Prostate gland (tissue), 2 donors: ENCODE measurements around the gene TAPT1.

Source experiments
- POLR2A ChIP-seq: fragments of 450-650 bp; IDR thresholded peaks from one replicate; pipeline ENCODE4 v1.6.1; 2016; ENCODE audit warnings: antibody characterized with exemption, mild to moderate bottlenecking
- POLR2AphosphoS5 ChIP-seq: sonication (generic); formaldehyde crosslinking; IDR thresholded peaks from one replicate; pipeline ENCODE4 v1.6.1; 2017; ENCODE audit warnings: antibody characterized with exemption
- TF ChIP-seq, protein P1 (sequence below), 4 experiments: fragments of 200-600 bp in 2 of 4; fragments of 450-650 bp in 2 of 4; sonication (generic) in 2 of 4; IDR thresholded peaks; 1 replicate in 3 of 4; 2 replicates in 1 of 4; pipeline ENCODE4 v1.5.1; 2016 to 2019; ENCODE audit warnings: antibody characterized with exemption in 4 of 4, mild to moderate bottlenecking in 2 of 4, moderate library complexity in 2 of 4

DNA sequence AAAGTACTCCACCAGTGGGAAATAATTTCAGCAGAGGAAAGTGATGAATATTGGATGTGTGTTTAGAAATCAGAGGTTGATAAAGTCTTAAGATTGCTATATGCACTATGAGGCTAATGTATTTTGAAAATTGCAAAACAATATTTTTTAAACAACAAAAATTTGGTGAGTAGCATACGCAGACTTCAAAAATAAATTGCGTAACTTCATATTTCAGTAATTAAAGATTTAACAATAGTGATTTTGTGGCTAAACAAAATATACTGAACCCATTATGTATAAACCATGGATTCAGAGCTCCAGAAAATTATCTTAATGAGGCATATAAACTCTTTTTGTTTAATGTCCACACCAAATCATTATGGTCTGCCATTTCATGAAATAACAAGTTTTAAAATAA is 3.3 kb upstream of the TAPT1 start:
- no peak for TF ChIP-seq POLR2A
- TF ChIP-seq, protein P1, sequence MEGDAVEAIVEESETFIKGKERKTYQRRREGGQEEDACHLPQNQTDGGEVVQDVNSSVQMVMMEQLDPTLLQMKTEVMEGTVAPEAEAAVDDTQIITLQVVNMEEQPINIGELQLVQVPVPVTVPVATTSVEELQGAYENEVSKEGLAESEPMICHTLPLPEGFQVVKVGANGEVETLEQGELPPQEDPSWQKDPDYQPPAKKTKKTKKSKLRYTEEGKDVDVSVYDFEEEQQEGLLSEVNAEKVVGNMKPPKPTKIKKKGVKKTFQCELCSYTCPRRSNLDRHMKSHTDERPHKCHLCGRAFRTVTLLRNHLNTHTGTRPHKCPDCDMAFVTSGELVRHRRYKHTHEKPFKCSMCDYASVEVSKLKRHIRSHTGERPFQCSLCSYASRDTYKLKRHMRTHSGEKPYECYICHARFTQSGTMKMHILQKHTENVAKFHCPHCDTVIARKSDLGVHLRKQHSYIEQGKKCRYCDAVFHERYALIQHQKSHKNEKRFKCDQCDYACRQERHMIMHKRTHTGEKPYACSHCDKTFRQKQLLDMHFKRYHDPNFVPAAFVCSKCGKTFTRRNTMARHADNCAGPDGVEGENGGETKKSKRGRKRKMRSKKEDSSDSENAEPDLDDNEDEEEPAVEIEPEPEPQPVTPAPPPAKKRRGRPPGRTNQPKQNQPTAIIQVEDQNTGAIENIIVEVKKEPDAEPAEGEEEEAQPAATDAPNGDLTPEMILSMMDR (IDR thresholded peaks at IDR 0.05) = no peak
- no peak for TF ChIP-seq POLR2AphosphoS5
